Epithelial cell of esophagus (primary cell): ENCODE data around the gene TNNI3K.

ENCODE experiments used
- DNase-seq: peaks from one replicate; pipeline ENCODE4 v3.0.0; 2010; ENCODE audit warnings: low read depth
- H3K4me3 ChIP-seq: 2 replicates; pipeline ENCODE4 v1.5.1; 2011; ENCODE audit warnings: mild to moderate bottlenecking, low read length, control low read depth
- TF ChIP-seq, protein P1 (sequence below): IDR thresholded peaks from 2 replicates; pipeline ENCODE4 v1.5.1; 2011; ENCODE audit warnings: low read depth, mild to moderate bottlenecking, low read length, control low read depth, inconsistent platforms; ENCODE audit not compliant: insufficient read depth; ENCODE audit errors: missing control alignments

The TNNI3K gene

GRCh38 chr1:74388855-74389254, 153.7 kb downstream of the TNNI3K start:
- DNase-seq, result no peak
- no peak overlapping the region for H3K4me3 ChIP-seq
- TF ChIP-seq, protein P1, sequence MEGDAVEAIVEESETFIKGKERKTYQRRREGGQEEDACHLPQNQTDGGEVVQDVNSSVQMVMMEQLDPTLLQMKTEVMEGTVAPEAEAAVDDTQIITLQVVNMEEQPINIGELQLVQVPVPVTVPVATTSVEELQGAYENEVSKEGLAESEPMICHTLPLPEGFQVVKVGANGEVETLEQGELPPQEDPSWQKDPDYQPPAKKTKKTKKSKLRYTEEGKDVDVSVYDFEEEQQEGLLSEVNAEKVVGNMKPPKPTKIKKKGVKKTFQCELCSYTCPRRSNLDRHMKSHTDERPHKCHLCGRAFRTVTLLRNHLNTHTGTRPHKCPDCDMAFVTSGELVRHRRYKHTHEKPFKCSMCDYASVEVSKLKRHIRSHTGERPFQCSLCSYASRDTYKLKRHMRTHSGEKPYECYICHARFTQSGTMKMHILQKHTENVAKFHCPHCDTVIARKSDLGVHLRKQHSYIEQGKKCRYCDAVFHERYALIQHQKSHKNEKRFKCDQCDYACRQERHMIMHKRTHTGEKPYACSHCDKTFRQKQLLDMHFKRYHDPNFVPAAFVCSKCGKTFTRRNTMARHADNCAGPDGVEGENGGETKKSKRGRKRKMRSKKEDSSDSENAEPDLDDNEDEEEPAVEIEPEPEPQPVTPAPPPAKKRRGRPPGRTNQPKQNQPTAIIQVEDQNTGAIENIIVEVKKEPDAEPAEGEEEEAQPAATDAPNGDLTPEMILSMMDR, result no peak

- DNase-seq, result no peak
- TF ChIP-seq, protein P1, result no peak
- H3K4me3 ChIP-seq, result no peak overlapping the region
Observed at GRCh38 chr1:74392186-74392585, 157.0 kb downstream of the TNNI3K start.

DNA sequence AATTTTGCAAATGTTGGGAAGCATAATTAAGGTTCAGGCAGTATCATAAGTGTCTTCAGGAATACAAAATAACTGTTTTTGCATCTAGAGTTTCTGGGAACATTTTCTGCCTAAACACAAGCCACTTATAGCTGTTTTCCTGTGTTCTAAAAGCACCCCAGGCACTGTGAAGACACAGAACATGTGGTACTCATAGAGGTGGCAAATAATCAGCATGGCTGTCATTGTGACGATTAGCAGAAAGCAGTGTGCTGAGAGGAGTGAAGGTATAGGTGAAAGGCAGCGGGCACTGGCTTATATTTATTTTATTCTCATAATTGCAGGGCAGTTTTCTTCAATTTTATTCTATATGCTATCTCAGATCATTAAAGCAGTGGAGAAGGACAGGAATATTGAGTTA, 157.7 kb downstream of the TNNI3K start:
- TF ChIP-seq, protein P1, result no peak

GRCh38 chr1:74395571-74395970, 160.4 kb downstream of the TNNI3K start:
- TF ChIP-seq, protein P1, result no peak
- H3K4me3 ChIP-seq, result no peak overlapping the region

More for the DNA sequence above, 157.7 kb downstream of the TNNI3K start:
- DNase-seq, result no peak
- H3K4me3 ChIP-seq, result no peak overlapping the region

DNA sequence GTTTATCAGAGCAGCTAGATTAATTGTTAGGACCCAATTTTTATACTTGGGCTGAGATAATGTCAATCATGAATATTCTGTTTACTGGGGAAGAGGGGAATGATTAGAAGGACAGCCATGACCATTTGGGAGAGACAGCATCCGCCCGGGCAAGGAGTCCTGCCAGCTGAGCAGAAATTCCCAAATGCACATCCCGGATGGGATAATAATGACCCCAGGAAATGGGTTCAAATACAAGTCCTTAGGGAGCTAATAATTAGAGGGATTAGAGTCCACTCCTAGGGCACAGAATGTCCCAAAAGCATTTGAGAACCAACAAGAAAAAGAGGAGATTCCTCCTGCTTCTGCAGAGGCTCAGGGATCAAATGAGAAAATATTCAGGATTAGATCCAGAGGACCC, 161.3 kb downstream of the TNNI3K start:
- TF ChIP-seq, protein P1, result no peak

More at GRCh38 chr1:74395571-74395970, 160.4 kb downstream of the TNNI3K start:
- no peak for DNase-seq

GRCh38 chr1:74396933-74397332, 161.7 kb downstream of the TNNI3K start:
- TF ChIP-seq, protein P1, result no peak
- DNase-seq, result no peak
- H3K4me3 ChIP-seq, result no peak overlapping the region

More for the DNA sequence above, 161.3 kb downstream of the TNNI3K start:
- DNase-seq, result no peak
- no peak overlapping the region for H3K4me3 ChIP-seq

DNA sequence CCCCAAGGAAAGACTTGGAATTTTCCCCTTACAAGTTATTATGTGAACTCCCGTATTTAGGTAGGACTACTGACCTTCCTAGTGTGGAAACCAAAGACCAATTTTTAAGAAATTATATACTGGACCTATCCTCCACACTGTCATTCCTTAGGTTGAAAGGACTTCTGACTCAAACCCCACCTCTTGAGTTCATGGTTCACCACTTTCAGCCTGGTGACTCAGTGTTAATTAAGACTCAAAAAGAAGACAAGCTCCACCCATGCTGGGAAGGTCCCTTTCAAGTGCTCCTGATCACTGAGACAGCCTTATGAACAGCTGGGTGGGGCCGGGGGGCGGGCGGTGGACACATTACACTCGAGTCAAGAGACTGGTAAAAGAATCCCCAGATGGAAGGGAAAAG, 164.1 kb downstream of the TNNI3K start:
- peak; percentile 15 for DNase-seq
- H3K4me3 ChIP-seq, result no peak overlapping the region
- TF ChIP-seq, protein P1, result no peak
